Natural killer cell treated with Interleukin-12 subunit alpha and Interleukin-12 subunit beta and Interleukin-15 and Interleukin-18, amount 100 ng/mL, for 72 hours (primary cell): ENCODE results near the gene NR2F2. TPM values are rescaled to one million over a fixed set of nuclear protein-coding genes. Genes with fewer than 3 reads are reported as not detected.

Source experiments
- ATAC-seq, 2 donors: fragments of 150-1000 bp; cut with Tn5 transposase in 1 of 2; sonication (Bioruptor Pico), chemical (Tn5 transposase) in 1 of 2; 2 replicates each; pipeline ENCODE4 v1.10.0; 2021
- DNase-seq: peaks from one replicate; pipeline ENCODE4 v3.0.0; 2022; ENCODE audit warnings: low spot score
- H3K27ac Mint-ChIP-seq, 2 donors: 1 replicate in 1 of 2; 2 replicates in 1 of 2; pipeline ENCODE4 v1.8.0; 2022; ENCODE audit warnings: mixed read lengths in 2 of 2, mild to moderate bottlenecking in 1 of 2, moderate library complexity in 1 of 2
- H3K27me3 Mint-ChIP-seq, 2 donors: 1 replicate in 1 of 2; 2 replicates in 1 of 2; pipeline ENCODE4 v1.8.0; 2022; ENCODE audit warnings: mixed read lengths in 2 of 2
- H3K36me3 Mint-ChIP-seq: one replicate; pipeline ENCODE4 v1.8.0; 2022; ENCODE audit warnings: mixed read lengths
- H3K4me1 Mint-ChIP-seq, 2 donors: 1 replicate in 1 of 2; 2 replicates in 1 of 2; pipeline ENCODE4 v1.8.0; 2022; ENCODE audit warnings: low read depth in 2 of 2, mixed read lengths in 2 of 2, mild to moderate bottlenecking in 1 of 2
- H3K4me3 Mint-ChIP-seq: one replicate; pipeline ENCODE4 v1.8.0; 2022; ENCODE audit warnings: mixed read lengths
- H3K9me3 Mint-ChIP-seq: 2 replicates; pipeline ENCODE4 v1.8.0; 2022; ENCODE audit warnings: mixed read lengths
- total RNA-seq, 2 donors: library from RNA; stranded (reverse); gene quantifications; one replicate each; pipeline ENCODE4 v1.2.3, GENCODE V29; 2022

The NR2F2 gene
- total RNA-seq: not detected

GRCh38 chr15:96330450-96331143, at the start of gene NR2F2:
TSS of gene NR2F2 (plus strand) at chr15:96330700. CDS start at chr15:96332106, 1,406 bp downstream.
- Mint-ChIP-seq H3K36me3 (peaks cover 39% of the 10 kb centered on the region), H3K4me3 (peak within 1 kb of the TSS; percentile 98), H3K4me1 (peaks cover 15 to 26% of the 10 kb centered on the region in 2 donors), H3K9me3 (no peaks in the 10 kb centered on the region), H3K27ac (peak within 1 kb of the TSS; percentile 13 to 56), H3K27me3 (peaks cover 46 to 64% of the 10 kb centered on the region in 2 donors)
- ATAC-seq (peak; percentile 91 to 95), DNase-seq (peak; percentile 84)

DNA sequence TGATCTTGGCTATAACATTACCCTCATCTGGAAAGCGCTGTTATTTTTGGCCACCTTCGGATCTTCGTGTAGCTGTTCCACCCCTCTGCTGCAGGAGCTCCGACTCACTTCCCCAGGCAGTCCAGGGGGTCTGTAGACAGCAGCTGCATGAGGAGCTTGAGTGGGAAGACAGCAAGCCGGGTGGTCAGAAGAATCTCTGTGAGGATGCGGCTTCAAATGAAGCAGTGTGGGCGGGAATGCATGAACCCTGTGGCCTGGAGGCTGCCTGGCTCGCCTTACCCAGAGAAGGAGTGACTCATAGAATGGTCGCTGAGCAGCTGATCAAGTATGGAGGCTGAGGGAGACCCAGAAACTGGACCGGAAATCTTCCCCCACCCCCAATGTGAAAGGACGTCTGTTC, 45.2 kb upstream of the NR2F2 start:
- Mint-ChIP-seq H3K9me3 (no peaks in the 10 kb centered on the region), H3K4me1 (no peaks in the 10 kb centered on the region), H3K27me3 (peaks cover 17 to 41% of the 10 kb centered on the region in 2 donors), H3K4me3 (no peak overlapping the region), H3K27ac (no peak overlapping the region), H3K36me3 (no peaks in the 10 kb centered on the region)
- DNase-seq (no peak), ATAC-seq (no peak)

DNA sequence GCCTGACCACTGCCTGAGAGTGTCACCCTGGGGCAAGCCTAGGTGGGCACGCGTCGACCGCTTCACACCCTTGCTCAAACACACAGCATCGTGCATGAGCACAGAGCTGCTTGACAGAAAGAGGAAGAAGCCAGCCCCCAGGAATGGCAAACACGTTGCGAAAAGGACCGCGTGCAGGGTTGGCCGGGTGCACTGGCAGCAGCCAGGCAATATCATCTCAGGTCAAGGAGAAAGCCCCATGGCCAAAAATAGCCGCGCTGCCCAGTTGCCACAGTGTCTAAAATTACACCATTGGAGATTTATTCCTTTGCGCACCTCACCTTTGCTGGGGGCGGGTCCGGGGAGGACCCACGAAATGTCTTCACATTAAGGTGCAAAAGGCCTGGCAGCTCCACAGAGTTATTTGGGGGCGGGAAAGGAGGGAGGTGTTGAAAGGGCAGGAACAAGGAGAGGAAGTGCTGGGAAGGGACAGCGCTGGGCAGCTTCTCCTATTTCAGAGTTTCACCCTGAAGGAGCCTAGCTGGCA, 44.7 kb upstream of the NR2F2 start:
- Mint-ChIP-seq H3K36me3 (no peaks in the 10 kb centered on the region), H3K27ac (no peak overlapping the region), H3K9me3 (no peaks in the 10 kb centered on the region), H3K27me3 (peaks cover 19 to 42% of the 10 kb centered on the region in 2 donors), H3K4me3 (no peak overlapping the region), H3K4me1 (no peaks in the 10 kb centered on the region)
- ATAC-seq: no peak
- DNase-seq: no peak

DNA sequence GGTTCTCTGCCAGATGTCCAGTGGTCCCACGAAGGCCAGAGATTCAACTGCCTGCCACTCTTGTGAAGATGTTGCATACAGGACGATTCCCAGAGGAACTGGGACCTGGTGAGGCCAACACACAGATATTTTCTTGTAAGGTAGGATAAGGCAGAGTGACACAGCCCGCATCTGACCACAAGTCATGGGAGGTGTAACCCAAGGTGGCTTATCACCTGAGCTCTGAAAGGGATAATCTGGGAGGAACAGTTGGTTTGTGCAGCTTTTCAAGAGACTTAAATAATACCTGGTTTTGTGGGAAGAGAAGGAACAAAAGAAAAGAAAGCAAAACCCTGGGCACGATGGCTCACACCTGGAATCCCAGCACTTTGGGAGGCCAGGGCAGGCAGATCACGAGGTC, 39.8 kb upstream of the NR2F2 start:
- H3K4me1 Mint-ChIP-seq: no peaks in the 10 kb centered on the region
- no peak overlapping the region for H3K27ac Mint-ChIP-seq
- no peak overlapping the region for H3K4me3 Mint-ChIP-seq
- no peaks in the 10 kb centered on the region for H3K9me3 Mint-ChIP-seq
- no peaks in the 10 kb centered on the region for H3K36me3 Mint-ChIP-seq
- ATAC-seq (no peak), DNase-seq (no peak)
- H3K27me3 Mint-ChIP-seq: peaks cover 20 to 31% of the 10 kb centered on the region in 2 donors

- no peak overlapping the region for H3K4me3 Mint-ChIP-seq
- no peak overlapping the region for H3K27ac Mint-ChIP-seq
- ATAC-seq: no peak
- H3K9me3 Mint-ChIP-seq: no peaks in the 10 kb centered on the region
- DNase-seq: no peak
- no peaks in the 10 kb centered on the region for H3K4me1 Mint-ChIP-seq
- H3K36me3 Mint-ChIP-seq: peaks cover under 1% of the 10 kb centered on the region
- peaks cover 22 to 36% of the 10 kb centered on the region in 2 donors for H3K27me3 Mint-ChIP-seq
Observed at GRCh38 chr15:96292635-96293034, 37.9 kb upstream of the NR2F2 start.

DNA sequence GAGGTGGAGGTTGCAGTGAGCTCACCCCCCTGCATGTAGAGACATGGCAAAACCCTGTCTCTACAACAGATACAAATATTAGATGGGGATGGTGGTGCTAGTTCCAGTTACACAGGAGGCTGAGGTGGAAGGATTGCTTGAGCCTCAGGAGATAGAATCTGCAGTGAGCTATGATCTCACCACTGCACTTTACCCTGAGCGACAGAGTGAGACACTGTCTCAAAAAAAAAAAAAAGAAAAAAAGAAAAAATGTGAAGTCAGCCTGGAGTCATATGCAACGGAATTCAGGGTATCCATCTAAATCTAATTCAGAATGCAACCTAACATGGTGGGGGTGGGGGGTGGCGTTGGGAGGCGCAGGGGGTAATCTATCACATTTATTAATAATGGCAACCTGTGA, 37.1 kb upstream of the NR2F2 start:
- Mint-ChIP-seq H3K36me3 (peaks cover 8% of the 10 kb centered on the region), H3K4me1 (no peaks in the 10 kb centered on the region), H3K27ac (no peak overlapping the region), H3K27me3 (peaks cover 22 to 44% of the 10 kb centered on the region in 2 donors), H3K9me3 (no peaks in the 10 kb centered on the region), H3K4me3 (no peak overlapping the region)
- DNase-seq (no peak), ATAC-seq (no peak)

DNA sequence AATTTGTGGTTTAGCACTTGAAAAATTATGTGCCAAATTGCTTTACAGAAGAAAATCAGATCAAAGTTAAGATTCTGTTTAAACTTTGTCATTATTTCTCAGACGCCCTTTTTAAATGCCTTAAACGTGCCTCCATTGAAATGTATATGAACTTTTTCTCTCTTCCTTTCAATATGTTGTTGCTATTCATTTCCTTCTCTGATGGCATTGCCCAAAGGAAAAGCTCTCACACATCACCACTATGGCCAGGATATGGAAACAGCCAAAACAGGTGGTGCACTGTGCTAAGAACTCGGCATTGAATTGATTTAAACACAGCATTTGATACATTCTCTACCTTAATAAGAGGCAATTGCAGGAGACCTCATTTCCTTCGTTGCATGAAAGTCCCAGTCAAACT, 35.7 kb upstream of the NR2F2 start:
- Mint-ChIP-seq H3K4me3 (no peak overlapping the region), H3K27ac (no peak overlapping the region), H3K9me3 (no peaks in the 10 kb centered on the region), H3K27me3 (peaks cover 24 to 58% of the 10 kb centered on the region in 2 donors), H3K36me3 (peaks cover 12% of the 10 kb centered on the region), H3K4me1 (no peaks in the 10 kb centered on the region)
- no peak for DNase-seq
- no peak for ATAC-seq

GRCh38 chr15:96296264-96296663, 34.2 kb upstream of the NR2F2 start:
- Mint-ChIP-seq H3K27ac (no peak overlapping the region), H3K4me3 (no peak overlapping the region), H3K9me3 (no peaks in the 10 kb centered on the region), H3K4me1 (no peaks in the 10 kb centered on the region), H3K36me3 (peaks cover 12% of the 10 kb centered on the region), H3K27me3 (peaks cover 32 to 66% of the 10 kb centered on the region in 2 donors)
- DNase-seq (no peak), ATAC-seq (no peak)

GRCh38 chr15:96297783-96298182, 32.7 kb upstream of the NR2F2 start:
- DNase-seq (no peak), ATAC-seq (no peak)
- H3K4me3 Mint-ChIP-seq: no peak overlapping the region
- H3K4me1 Mint-ChIP-seq: no peaks in the 10 kb centered on the region
- H3K36me3 Mint-ChIP-seq: peaks cover 12% of the 10 kb centered on the region
- H3K9me3 Mint-ChIP-seq: no peaks in the 10 kb centered on the region
- no peak overlapping the region for H3K27ac Mint-ChIP-seq
- H3K27me3 Mint-ChIP-seq: peaks cover 33 to 74% of the 10 kb centered on the region in 2 donors

DNA sequence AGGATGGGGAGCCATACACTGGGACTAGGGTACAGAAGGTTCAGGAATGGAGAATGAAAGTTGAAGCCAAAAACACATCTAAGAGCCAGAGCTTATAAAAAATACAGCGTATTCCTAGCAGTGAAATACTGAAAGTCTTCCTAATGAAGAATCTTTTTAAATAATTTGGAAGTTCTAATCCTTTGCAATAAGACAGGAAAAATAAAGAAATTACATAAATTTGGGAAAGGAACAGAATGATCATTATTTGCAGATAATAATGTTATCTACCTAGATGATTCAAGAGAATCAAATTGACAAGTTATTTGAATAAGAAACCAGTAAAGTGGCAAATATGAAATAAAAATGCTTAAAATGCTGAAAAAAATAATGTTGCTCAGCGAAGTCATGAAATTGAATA, 32.3 kb upstream of the NR2F2 start:
- DNase-seq (no peak), ATAC-seq (no peak)
- Mint-ChIP-seq H3K27me3 (peaks cover 31 to 73% of the 10 kb centered on the region in 2 donors), H3K27ac (no peak overlapping the region), H3K36me3 (peaks cover 12% of the 10 kb centered on the region), H3K4me1 (no peaks in the 10 kb centered on the region), H3K4me3 (no peak overlapping the region), H3K9me3 (no peaks in the 10 kb centered on the region)

GRCh38 chr15:96300836-96301235, 29.7 kb upstream of the NR2F2 start:
- H3K4me3 Mint-ChIP-seq: no peak overlapping the region

DNA sequence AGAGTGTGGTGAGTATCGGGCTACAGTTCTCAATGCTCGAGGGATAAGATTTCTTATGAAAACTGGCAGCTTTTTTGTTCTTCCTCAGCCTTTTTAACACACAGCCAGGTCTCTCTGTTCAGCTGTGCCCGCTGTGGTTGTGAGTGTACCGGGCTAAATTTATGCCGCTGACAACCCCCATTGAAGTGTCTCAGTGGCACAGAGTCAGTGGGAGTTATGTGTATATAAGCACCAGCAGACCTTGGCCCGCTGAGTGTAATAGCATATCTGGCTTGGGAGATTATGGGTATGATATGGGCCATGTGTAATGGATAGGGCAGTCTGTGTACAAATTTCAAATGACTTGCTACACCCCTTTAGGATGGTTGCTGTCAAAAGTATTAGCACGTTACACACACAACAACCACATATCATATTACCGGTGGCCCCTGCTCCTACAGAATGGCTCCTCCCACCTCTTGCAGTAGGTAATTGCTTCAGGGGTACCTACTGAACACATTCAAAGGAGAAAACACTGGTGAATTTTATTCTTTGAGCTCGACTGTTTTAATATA, 26.9 kb upstream of the NR2F2 start:
- Mint-ChIP-seq H3K36me3 (peaks cover 3% of the 10 kb centered on the region), H3K27ac (no peak overlapping the region)
- ATAC-seq: no peak

More at GRCh38 chr15:96300836-96301235, 29.7 kb upstream of the NR2F2 start:
- peaks cover 31 to 74% of the 10 kb centered on the region in 2 donors for H3K27me3 Mint-ChIP-seq
- no peaks in the 10 kb centered on the region for H3K4me1 Mint-ChIP-seq
- no peak overlapping the region for H3K27ac Mint-ChIP-seq
- no peaks in the 10 kb centered on the region for H3K9me3 Mint-ChIP-seq
- peaks cover 12% of the 10 kb centered on the region for H3K36me3 Mint-ChIP-seq
- DNase-seq (no peak), ATAC-seq (no peak)

GRCh38 chr15:96304839-96305238, 25.7 kb upstream of the NR2F2 start:
- Mint-ChIP-seq H3K27ac (no peak overlapping the region), H3K27me3 (peaks cover 33 to 56% of the 10 kb centered on the region in 2 donors), H3K4me1 (no peaks in the 10 kb centered on the region), H3K36me3 (no peaks in the 10 kb centered on the region), H3K4me3 (no peak overlapping the region), H3K9me3 (no peaks in the 10 kb centered on the region)
- ATAC-seq (no peak), DNase-seq (no peak)

More for the DNA sequence above, 26.9 kb upstream of the NR2F2 start:
- Mint-ChIP-seq H3K27me3 (peaks cover 30 to 60% of the 10 kb centered on the region in 2 donors), H3K4me1 (no peaks in the 10 kb centered on the region), H3K4me3 (no peak overlapping the region), H3K9me3 (no peaks in the 10 kb centered on the region)
- DNase-seq: no peak

- no peak overlapping the region for H3K27ac Mint-ChIP-seq
- H3K4me3 Mint-ChIP-seq: no peak overlapping the region
- H3K9me3 Mint-ChIP-seq: no peaks in the 10 kb centered on the region
- DNase-seq (no peak), ATAC-seq (no peak)
- no peaks in the 10 kb centered on the region for H3K4me1 Mint-ChIP-seq
- H3K36me3 Mint-ChIP-seq: no peaks in the 10 kb centered on the region
- peaks cover 23 to 45% of the 10 kb centered on the region in 2 donors for H3K27me3 Mint-ChIP-seq
Observed at GRCh38 chr15:96306321-96306720, 24.2 kb upstream of the NR2F2 start.
